HEK293 (cell line): Measurements from ENCODE around the gene SETD4.

ENCODE experiments used
- CTCF ChIA-PET: fragments of 350-600 bp; formaldehyde crosslinking; extraction: SDS; loops from one replicate; lab custom pipeline; 2021; ENCODE audit warnings: antibody characterized with exemption; lab: Yijun Ruan, JAX
- POLR2A ChIA-PET: fragments of 300-600 bp; formaldehyde crosslinking; extraction: SDS; loops from one replicate; lab custom pipeline; 2020; ENCODE audit warnings: antibody characterized with exemption, inconsistent platforms; lab: Yijun Ruan, JAX
- H3K27ac ChIP-seq: fragments of 200-500 bp; sonication (Bioruptor generic); 2 replicates; pipeline ENCODE4 v1.5.1; 2014; ENCODE audit warnings: low read depth, low read length, control low read depth, inconsistent platforms; ENCODE audit errors: extremely low read depth
- H3K36me3 ChIP-seq, 2 experiments: fragments of 200-500 bp in 1 of 2; sonication (Bioruptor generic) in 1 of 2; 1 replicate in 1 of 2; 2 replicates in 1 of 2; pipeline ENCODE4 v1.5.1; 2014 to 2017; ENCODE audit warnings: inconsistent platforms in 2 of 2, low read length in 2 of 2; ENCODE audit not compliant: control insufficient read depth in 2 of 2, insufficient read depth in 1 of 2
- H3K4me1 ChIP-seq: fragments of 200-500 bp; sonication (Bioruptor generic); 2 replicates; pipeline ENCODE4 v1.5.1; 2014; ENCODE audit warnings: mild to moderate bottlenecking, low read length, inconsistent platforms; ENCODE audit not compliant: control insufficient read depth, insufficient read depth
- H3K4me3 ChIP-seq: 2 replicates; pipeline ENCODE4 v1.5.1; 2011; ENCODE audit warnings: low read depth, mild to moderate bottlenecking, control low read depth, low read length, moderate library complexity
- H3K9me3 ChIP-seq: fragments of 200-500 bp; sonication (Bioruptor generic); 2 replicates; pipeline ENCODE4 v1.5.1; 2014; ENCODE audit warnings: low read depth, low read length, inconsistent platforms; ENCODE audit not compliant: control insufficient read depth, insufficient read depth
- RBAK ChIP-seq: fragments of 450-650 bp; formaldehyde crosslinking; IDR thresholded peaks from 2 replicates; pipeline ENCODE4 v1.5.1; 2016; ENCODE audit warnings: missing biosample characterization, missing genetic modification characterization
- WT1 ChIP-seq: fragments of 450-650 bp; formaldehyde crosslinking; IDR thresholded peaks from 2 replicates; pipeline ENCODE4 v1.5.1; 2016; ENCODE audit warnings: missing biosample characterization, missing genetic modification characterization
- ZBTB20 ChIP-seq: fragments of 450-650 bp; formaldehyde crosslinking; IDR thresholded peaks from 2 replicates; pipeline ENCODE4 v1.5.1; 2016; ENCODE audit warnings: missing biosample characterization, missing genetic modification characterization
- ZEB2 ChIP-seq: fragments of 450-650 bp; formaldehyde crosslinking; IDR thresholded peaks from 2 replicates; pipeline ENCODE4 v1.5.1; 2016; ENCODE audit warnings: missing biosample characterization, missing genetic modification characterization
- ZNF10 ChIP-seq: fragments of 450-650 bp; formaldehyde crosslinking; IDR thresholded peaks from 2 replicates; pipeline ENCODE4 v1.5.1; 2017; ENCODE audit warnings: missing biosample characterization, missing genetic modification characterization
- ZNF121 ChIP-seq: fragments of 450-650 bp; formaldehyde crosslinking; IDR thresholded peaks from 2 replicates; pipeline ENCODE4 v1.5.1; 2016; ENCODE audit warnings: missing biosample characterization, missing genetic modification characterization
- ZNF148 ChIP-seq: fragments of 450-650 bp; formaldehyde crosslinking; IDR thresholded peaks from 2 replicates; pipeline ENCODE4 v1.5.0; 2017; ENCODE audit warnings: missing biosample characterization, missing genetic modification characterization, borderline replicate concordance
- ZNF184 ChIP-seq: fragments of 450-650 bp; IDR thresholded peaks from 2 replicates; pipeline ENCODE4 v1.5.1; 2018; ENCODE audit warnings: missing biosample characterization, mild to moderate bottlenecking, missing genetic modification characterization
- ZNF223 ChIP-seq: fragments of 450-650 bp; formaldehyde crosslinking; IDR thresholded peaks from 2 replicates; pipeline ENCODE4 v1.5.1; 2016; ENCODE audit warnings: missing biosample characterization, missing genetic modification characterization
- ZNF394 ChIP-seq: fragments of 450-650 bp; formaldehyde crosslinking; IDR thresholded peaks from 2 replicates; pipeline ENCODE4 v1.5.1; 2016; ENCODE audit warnings: missing biosample characterization, missing genetic modification characterization, mild to moderate bottlenecking, moderate library complexity, borderline replicate concordance
- ZNF404 ChIP-seq: fragments of 450-650 bp; formaldehyde crosslinking; IDR thresholded peaks from 2 replicates; pipeline ENCODE4 v1.5.1; 2017; ENCODE audit warnings: missing biosample characterization, missing genetic modification characterization
- ZNF658 ChIP-seq: fragments of 450-650 bp; formaldehyde crosslinking; IDR thresholded peaks from 2 replicates; pipeline ENCODE4; 2016; ENCODE audit warnings: missing biosample characterization, missing genetic modification characterization
- ZNF660 ChIP-seq: fragments of 450-650 bp; IDR thresholded peaks from 2 replicates; pipeline ENCODE4 v1.5.1; 2018; ENCODE audit warnings: missing biosample characterization, mild to moderate bottlenecking, missing genetic modification characterization
- ZNF747 ChIP-seq: fragments of 450-650 bp; formaldehyde crosslinking; IDR thresholded peaks from 2 replicates; pipeline ENCODE4 v1.5.1; 2016; ENCODE audit warnings: missing biosample characterization, missing genetic modification characterization
- ZNF792 ChIP-seq: fragments of 450-650 bp; formaldehyde crosslinking; IDR thresholded peaks from 2 replicates; pipeline ENCODE4 v1.5.1; 2016; ENCODE audit warnings: missing biosample characterization, missing genetic modification characterization
- ZNF837 ChIP-seq: fragments of 450-650 bp; formaldehyde crosslinking; IDR thresholded peaks from 2 replicates; pipeline ENCODE4 v1.5.1; 2016; ENCODE audit warnings: missing biosample characterization, missing genetic modification characterization
- TF ChIP-seq, protein P1 (sequence below): fragments of 450-650 bp; formaldehyde crosslinking; IDR thresholded peaks from 2 replicates; pipeline ENCODE4 v1.5.1; 2017; ENCODE audit warnings: missing biosample characterization, missing genetic modification characterization
- TF ChIP-seq, protein P2 (sequence below): fragments of 450-650 bp; formaldehyde crosslinking; IDR thresholded peaks from 2 replicates; pipeline ENCODE4 v1.5.1; 2016; ENCODE audit warnings: missing biosample characterization, missing genetic modification characterization

The SETD4 gene

GRCh38 chr21:36003776-36004175, 56.5 kb downstream of the SETD4 start:
- Histone ChIP-seq H3K4me1 (no peaks in the 10 kb centered on the region), H3K27ac (no peak overlapping the region), H3K9me3 (no peaks in the 10 kb centered on the region), H3K4me3 (no peak overlapping the region), H3K36me3 (no peaks in the 10 kb centered on the region)
- CTCF ChIA-PET, result no interaction called here
- POLR2A ChIA-PET, result no interaction called here
- TF ChIP-seq ZNF837 (tag by site-specific recombination) (no peak), ZNF404 (tag by site-specific recombination) (no peak), ZNF660 (tag by site-specific recombination) (no peak), ZNF121 (tag by site-specific recombination) (no peak), RBAK (tag by site-specific recombination) (no peak), ZBTB20 (tag by site-specific recombination) (no peak), ZNF148 (tag by site-specific recombination) (no peak), ZNF394 (no peak), ZEB2 (no peak), ZNF10 (tag by site-specific recombination) (no peak), WT1 (tag by site-specific recombination) (no peak), ZNF747 (tag by site-specific recombination) (no peak), ZNF792 (tag by site-specific recombination) (no peak), ZNF658 (no peak), ZNF184 (no peak)
- TF ChIP-seq, protein P1, sequence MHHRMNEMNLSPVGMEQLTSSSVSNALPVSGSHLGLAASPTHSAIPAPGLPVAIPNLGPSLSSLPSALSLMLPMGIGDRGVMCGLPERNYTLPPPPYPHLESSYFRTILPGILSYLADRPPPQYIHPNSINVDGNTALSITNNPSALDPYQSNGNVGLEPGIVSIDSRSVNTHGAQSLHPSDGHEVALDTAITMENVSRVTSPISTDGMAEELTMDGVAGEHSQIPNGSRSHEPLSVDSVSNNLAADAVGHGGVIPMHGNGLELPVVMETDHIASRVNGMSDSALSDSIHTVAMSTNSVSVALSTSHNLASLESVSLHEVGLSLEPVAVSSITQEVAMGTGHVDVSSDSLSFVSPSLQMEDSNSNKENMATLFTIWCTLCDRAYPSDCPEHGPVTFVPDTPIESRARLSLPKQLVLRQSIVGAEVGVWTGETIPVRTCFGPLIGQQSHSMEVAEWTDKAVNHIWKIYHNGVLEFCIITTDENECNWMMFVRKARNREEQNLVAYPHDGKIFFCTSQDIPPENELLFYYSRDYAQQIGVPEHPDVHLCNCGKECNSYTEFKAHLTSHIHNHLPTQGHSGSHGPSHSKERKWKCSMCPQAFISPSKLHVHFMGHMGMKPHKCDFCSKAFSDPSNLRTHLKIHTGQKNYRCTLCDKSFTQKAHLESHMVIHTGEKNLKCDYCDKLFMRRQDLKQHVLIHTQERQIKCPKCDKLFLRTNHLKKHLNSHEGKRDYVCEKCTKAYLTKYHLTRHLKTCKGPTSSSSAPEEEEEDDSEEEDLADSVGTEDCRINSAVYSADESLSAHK (tag by site-specific recombination), result no peak
- TF ChIP-seq, protein P2, sequence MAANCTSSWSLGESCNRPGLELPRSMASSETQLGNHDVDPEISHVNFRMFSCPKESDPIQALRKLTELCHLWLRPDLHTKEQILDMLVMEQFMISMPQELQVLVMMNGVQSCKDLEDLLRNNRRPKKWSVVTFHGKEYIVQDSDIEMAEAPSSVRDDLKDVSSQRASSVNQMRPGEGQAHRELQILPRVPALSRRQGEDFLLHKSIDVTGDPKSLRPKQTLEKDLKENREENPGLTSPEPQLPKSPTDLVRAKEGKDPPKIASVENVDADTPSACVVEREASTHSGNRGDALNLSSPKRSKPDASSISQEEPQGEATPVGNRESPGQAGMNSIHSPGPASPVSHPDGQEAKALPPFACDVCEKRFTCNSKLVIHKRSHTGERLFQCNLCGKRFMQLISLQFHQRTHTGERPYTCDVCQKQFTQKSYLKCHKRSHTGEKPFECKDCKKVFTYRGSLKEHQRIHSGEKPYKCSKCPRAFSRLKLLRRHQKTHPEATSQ (tag by site-specific recombination), result no peak

GRCh38 chr21:35996217-35996616, 64.1 kb downstream of the SETD4 start:
- no peaks in the 10 kb centered on the region for H3K36me3 ChIP-seq
- ChIA-PET CTCF (interaction anchor here (0.7 kb wide), 1 partner anchor 204 kb away, joined by 4 read pairs; no protein-coding TSS in a partner anchor), POLR2A (no interaction called here)
- no peak overlapping the region for H3K4me3 ChIP-seq
- H3K9me3 ChIP-seq, result no peaks in the 10 kb centered on the region
- no peaks in the 10 kb centered on the region for H3K4me1 ChIP-seq
- TF ChIP-seq ZNF223 (tag by site-specific recombination), result no peak
- no peak overlapping the region for H3K27ac ChIP-seq
